DND-41 (cell line): Measurements from ENCODE around the gene HNRNPU.

Experiments
- CTCF ChIP-seq: IDR thresholded peaks from 2 replicates; pipeline ENCODE4 v1.5.1; 2012; ENCODE audit warnings: borderline replicate concordance, low read length, moderate library complexity, mild to moderate bottlenecking; ENCODE audit not compliant: poor library complexity, severe bottlenecking; ENCODE audit errors: extremely low read depth
- EZH2 ChIP-seq: IDR thresholded peaks from 3 replicates; pipeline ENCODE4 v1.6.1; 2012; ENCODE audit warnings: borderline replicate concordance, low read depth, mild to moderate bottlenecking, moderate library complexity, low read length, inconsistent platforms; ENCODE audit not compliant: severe bottlenecking

DNA sequence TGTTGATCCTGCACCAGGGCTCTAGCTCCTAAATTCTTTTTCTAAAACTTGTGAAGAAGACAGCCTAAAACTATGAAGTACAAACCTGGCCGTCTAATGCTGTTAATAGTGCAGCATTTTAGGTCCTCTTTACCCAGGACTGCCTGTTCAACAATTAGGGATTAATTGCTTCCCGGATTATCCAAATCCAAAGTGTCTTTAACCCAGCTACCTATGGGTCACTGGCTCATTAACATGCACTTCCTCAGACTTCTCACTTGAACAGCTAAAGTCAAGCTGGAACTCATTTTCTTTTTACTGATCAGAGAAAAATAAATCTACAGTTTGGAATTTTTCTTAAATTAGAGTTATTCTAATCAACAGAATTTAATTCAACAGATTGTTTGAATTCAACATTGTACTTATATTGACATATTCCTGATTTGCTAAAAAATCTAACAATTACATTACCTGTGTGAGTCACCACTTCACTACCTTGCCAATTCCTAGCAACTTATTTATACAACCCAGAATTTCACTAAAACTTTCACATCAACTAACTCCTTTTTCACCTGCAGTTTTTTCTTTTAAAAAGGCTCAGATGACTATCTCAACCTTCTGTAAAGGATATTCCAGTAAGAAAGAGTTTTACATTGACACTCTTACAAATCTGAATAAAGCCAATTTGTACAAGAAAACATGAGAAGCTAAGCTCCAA, 3.3 kb downstream of the HNRNPU start:
- TF ChIP-seq CTCF = no peak
- TF ChIP-seq EZH2 = no peak
